Tibial nerve (tissue), 4 donors: ENCODE measurements around the gene TLE3.

Source experiments
- CTCF ChIP-seq, 5 experiments: fragments of 200-600 bp in 3 of 5; fragments of 450-650 bp in 2 of 5; sonication (generic) in 3 of 5; IDR thresholded peaks; one replicate each; pipeline ENCODE4 v1.5.1; 2016 to 2019; ENCODE audit warnings: antibody characterized with exemption in 5 of 5, mild to moderate bottlenecking in 3 of 5, moderate library complexity in 2 of 5
- EP300 ChIP-seq, 2 donors: sonication (generic); formaldehyde crosslinking; IDR thresholded peaks; one replicate each; pipeline ENCODE4 v1.6.1; 2017; ENCODE audit warnings: antibody characterized with exemption in 2 of 2, mild to moderate bottlenecking in 1 of 2
- POLR2A ChIP-seq, 2 donors: fragments of 450-650 bp; IDR thresholded peaks; one replicate each; pipeline ENCODE4 v1.6.1; 2017; ENCODE audit warnings: antibody characterized with exemption in 2 of 2, mild to moderate bottlenecking in 2 of 2, moderate library complexity in 2 of 2

- TF ChIP-seq CTCF (IDR thresholded peaks at IDR 0.05) (no peak), POLR2A (IDR thresholded peaks at IDR 0.05) (no peak), EP300 (IDR thresholded peaks at IDR 0.05) (no peak)
Observed at GRCh38 chr15:70097063-70097320, 725 bp downstream of the TLE3 start.
